Fibroblast of lung (primary cell): Measurements from ENCODE around the gene ZDHHC14. TPM values are rescaled to one million over a fixed set of nuclear protein-coding genes. Genes with fewer than 3 reads are reported as not detected.

ENCODE experiments used
- DNase-seq, 2 donors: peaks; one replicate each; pipeline versions ENCODE4 v3.0.0 to v3.0.0-alpha.2; 2010; ENCODE audit warnings: low read depth in 2 of 2
- H2AFZ ChIP-seq: 2 replicates; pipeline ENCODE4 v1.5.1; 2012; ENCODE audit warnings: low read length, control low read depth, inconsistent platforms
- H3K27ac ChIP-seq: 2 replicates; pipeline ENCODE4 v1.5.1; 2011; ENCODE audit warnings: low read length, control low read depth; ENCODE audit not compliant: insufficient read depth
- H3K27me3 ChIP-seq: 2 replicates; pipeline ENCODE4 v1.5.1; 2011; ENCODE audit warnings: mild to moderate bottlenecking, low read length; ENCODE audit not compliant: control insufficient read depth, insufficient read depth
- H3K36me3 ChIP-seq: 2 replicates; pipeline ENCODE4 v1.5.1; 2011; ENCODE audit warnings: low read length; ENCODE audit not compliant: control insufficient read depth, insufficient read depth
- H3K4me1 ChIP-seq: 2 replicates; pipeline ENCODE4 v1.5.1; 2011; ENCODE audit warnings: low read length; ENCODE audit not compliant: control insufficient read depth, insufficient read depth; ENCODE audit errors: extremely low read depth
- H3K4me2 ChIP-seq: 2 replicates; pipeline ENCODE4 v1.5.1; 2011; ENCODE audit warnings: low read length, control low read depth; ENCODE audit not compliant: insufficient read depth; ENCODE audit errors: extremely low read depth
- H3K4me3 ChIP-seq, 4 experiments: fragments of 200-600 bp in 1 of 4; sonication (generic) in 1 of 4; replicated peaks in 1 of 4; 2 replicates each; pipeline ENCODE4 v1.5.1; 2011 to 2016; ENCODE audit warnings: low read length in 4 of 4, low read depth in 3 of 4, mild to moderate bottlenecking in 3 of 4, control low read depth in 2 of 4, inconsistent platforms in 1 of 4, mixed read lengths in 1 of 4; ENCODE audit not compliant: insufficient read depth in 1 of 4; ENCODE audit errors: control extremely low read depth in 1 of 4
- H3K79me2 ChIP-seq: 2 replicates; pipeline ENCODE4 v1.5.1; 2012; ENCODE audit warnings: mild to moderate bottlenecking, low read length, inconsistent platforms; ENCODE audit not compliant: control insufficient read depth, insufficient read depth
- H3K9ac ChIP-seq: 2 replicates; pipeline ENCODE4 v1.5.1; 2011; ENCODE audit warnings: mild to moderate bottlenecking, low read length, control low read depth; ENCODE audit not compliant: insufficient read depth
- H3K9me3 ChIP-seq: 2 replicates; pipeline ENCODE4 v1.5.1; 2012; ENCODE audit warnings: low read depth, low read length; ENCODE audit not compliant: control insufficient read depth, insufficient read depth
- H4K20me1 ChIP-seq: 2 replicates; pipeline ENCODE4 v1.5.1; 2011; ENCODE audit warnings: low read length; ENCODE audit not compliant: control insufficient read depth, insufficient read depth; ENCODE audit errors: extremely low read depth
- EZH2 ChIP-seq: IDR thresholded peaks from 2 replicates; pipeline ENCODE4 v1.5.1; 2012; ENCODE audit warnings: low read length, control low read depth, mild to moderate bottlenecking; ENCODE audit errors: missing control alignments
- polyA plus RNA-seq, 2 donors: library from polyadenylated mRNA; depleted of rRNA in 1 of 2; stranded (reverse) in 1 of 2; unstranded in 1 of 2; fragments of >200 nt; gene quantifications; 2 replicates each; pipeline ENCODE4 v1.2.1, GENCODE V29; 2011 to 2012; ENCODE audit warnings: missing spikeins in 1 of 2
- total RNA-seq: library from RNA; depleted of rRNA; stranded (reverse); fragments of >200 nt; gene quantifications from 2 replicates; pipeline ENCODE4 v1.2.1, GENCODE V29; 2014
- TF ChIP-seq, protein P1 (sequence below), 2 donors: IDR thresholded peaks in 1 of 2; conservative IDR thresholded peaks in 1 of 2; 1 replicate in 1 of 2; 2 replicates in 1 of 2; pipeline ENCODE4 v1.5.1; 2011 to 2012; ENCODE audit warnings: low read length in 2 of 2, control low read depth in 1 of 2, inconsistent platforms in 1 of 2, low read depth in 1 of 2, mild to moderate bottlenecking in 1 of 2

Gene ZDHHC14
- total and polyA plus RNA-seq, 2 donors (not counting 1 experiment from before 2014, with no cell fraction given), result 1.7 to 3.5 TPM

DNA sequence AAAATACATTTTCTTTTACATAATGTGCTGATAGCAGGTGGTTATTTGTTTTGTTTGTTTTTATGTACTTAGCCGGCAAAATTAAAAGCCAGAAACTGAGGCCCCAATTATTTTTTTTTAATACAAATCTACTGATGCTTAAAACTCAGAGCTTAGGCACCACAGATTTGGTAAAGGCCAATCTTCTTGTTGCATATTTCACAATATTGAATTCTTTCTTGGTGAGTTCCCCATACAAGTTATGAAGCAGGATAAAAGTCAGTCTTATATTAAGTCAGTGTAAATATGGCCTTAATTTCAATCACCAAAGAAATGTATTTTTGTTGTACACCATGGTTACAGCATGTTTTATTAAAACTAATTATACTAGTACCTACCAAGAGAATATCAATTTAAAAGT lies 16.3 kb upstream of the ZDHHC14 start:
- Histone ChIP-seq H3K4me1 (no peaks in the 10 kb centered on the region), H2AFZ (no peak overlapping the region), H3K4me3 (no peak overlapping the region), H3K9me3 (no peaks in the 10 kb centered on the region), H3K36me3 (no peaks in the 10 kb centered on the region), H3K27ac (no peak overlapping the region), H4K20me1 (no peaks in the 10 kb centered on the region), H3K27me3 (no peaks in the 10 kb centered on the region), H3K4me2 (no peak overlapping the region), H3K79me2 (no peaks in the 10 kb centered on the region), H3K9ac (no peak overlapping the region)
- DNase-seq, result peak in 1 of 2 donors; percentile 6
- no peak for TF ChIP-seq EZH2
- TF ChIP-seq, protein P1, sequence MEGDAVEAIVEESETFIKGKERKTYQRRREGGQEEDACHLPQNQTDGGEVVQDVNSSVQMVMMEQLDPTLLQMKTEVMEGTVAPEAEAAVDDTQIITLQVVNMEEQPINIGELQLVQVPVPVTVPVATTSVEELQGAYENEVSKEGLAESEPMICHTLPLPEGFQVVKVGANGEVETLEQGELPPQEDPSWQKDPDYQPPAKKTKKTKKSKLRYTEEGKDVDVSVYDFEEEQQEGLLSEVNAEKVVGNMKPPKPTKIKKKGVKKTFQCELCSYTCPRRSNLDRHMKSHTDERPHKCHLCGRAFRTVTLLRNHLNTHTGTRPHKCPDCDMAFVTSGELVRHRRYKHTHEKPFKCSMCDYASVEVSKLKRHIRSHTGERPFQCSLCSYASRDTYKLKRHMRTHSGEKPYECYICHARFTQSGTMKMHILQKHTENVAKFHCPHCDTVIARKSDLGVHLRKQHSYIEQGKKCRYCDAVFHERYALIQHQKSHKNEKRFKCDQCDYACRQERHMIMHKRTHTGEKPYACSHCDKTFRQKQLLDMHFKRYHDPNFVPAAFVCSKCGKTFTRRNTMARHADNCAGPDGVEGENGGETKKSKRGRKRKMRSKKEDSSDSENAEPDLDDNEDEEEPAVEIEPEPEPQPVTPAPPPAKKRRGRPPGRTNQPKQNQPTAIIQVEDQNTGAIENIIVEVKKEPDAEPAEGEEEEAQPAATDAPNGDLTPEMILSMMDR (conservative IDR thresholded peaks at IDR 0.05 in 1 of 2, IDR thresholded peaks at IDR 0.05 in 1 of 2; ENCODE audit: low read depth in 1 of 2, low read length in 2 of 2), result no peak

DNA sequence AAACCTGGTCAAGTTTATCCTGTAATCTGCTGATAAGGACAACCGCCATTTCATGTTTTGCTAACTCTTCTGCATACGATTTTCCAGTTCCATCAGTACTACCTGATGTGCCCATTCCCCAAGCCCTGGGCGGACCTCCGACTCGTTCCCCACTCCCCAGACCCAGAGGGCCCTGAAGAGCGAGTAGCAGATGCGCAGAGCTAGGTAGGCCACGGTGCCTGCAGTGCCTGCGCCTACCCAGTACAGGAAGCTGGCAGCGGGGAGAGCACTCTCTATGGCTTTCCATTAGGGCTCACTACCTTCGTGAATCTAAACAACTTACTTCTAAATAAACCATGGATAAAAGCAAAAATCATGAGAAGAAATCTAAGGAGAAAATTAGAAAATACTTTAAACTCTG lies 14.3 kb upstream of the ZDHHC14 start:
- H3K9ac ChIP-seq, result no peak overlapping the region
- H3K4me1 ChIP-seq, result no peaks in the 10 kb centered on the region
- no peaks in the 10 kb centered on the region for H3K79me2 ChIP-seq
- no peak overlapping the region for H3K4me3 ChIP-seq
- no peak for DNase-seq
- no peaks in the 10 kb centered on the region for H3K9me3 ChIP-seq
- no peak overlapping the region for H3K4me2 ChIP-seq
- TF ChIP-seq, protein P1 (conservative IDR thresholded peaks at IDR 0.05 in 1 of 2, IDR thresholded peaks at IDR 0.05 in 1 of 2; ENCODE audit: low read depth in 1 of 2, low read length in 2 of 2), result no peak
- TF ChIP-seq EZH2, result no peak
- no peaks in the 10 kb centered on the region for H3K36me3 ChIP-seq
- H2AFZ ChIP-seq, result no peak overlapping the region
- H3K27ac ChIP-seq, result no peak overlapping the region
- H4K20me1 ChIP-seq, result no peaks in the 10 kb centered on the region
- no peaks in the 10 kb centered on the region for H3K27me3 ChIP-seq

DNA sequence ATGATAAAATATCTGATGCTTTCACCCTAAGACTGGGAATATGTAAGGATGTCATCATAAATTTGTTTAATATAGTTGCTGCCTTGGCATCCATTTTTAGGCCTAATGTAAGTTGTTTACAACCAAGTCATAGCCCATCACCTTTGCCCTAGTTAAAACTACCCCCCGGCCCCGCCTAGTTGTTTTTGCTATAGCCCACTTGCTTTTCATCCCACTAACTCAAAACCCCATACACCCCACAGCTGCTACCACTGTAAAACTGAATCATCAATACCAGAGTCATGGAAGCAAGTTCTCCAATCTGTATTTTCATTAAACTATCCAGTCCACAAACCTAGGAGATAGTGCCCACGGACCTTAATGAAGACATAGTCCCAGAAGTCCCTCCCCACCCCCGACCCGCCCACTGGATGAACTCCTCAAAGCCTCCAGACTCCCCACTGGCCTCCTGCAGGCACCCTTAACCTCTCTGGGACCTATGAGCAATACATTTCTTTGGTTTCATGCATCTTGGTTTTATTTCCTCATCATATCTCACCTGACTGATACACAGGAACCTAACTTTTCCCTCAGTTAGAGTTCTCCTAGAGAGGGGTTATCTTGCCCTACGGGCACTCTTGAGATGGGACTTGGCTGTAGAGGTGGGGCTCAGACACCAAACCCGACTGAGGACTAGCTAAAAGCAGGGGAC lies 12.5 kb upstream of the ZDHHC14 start:
- Histone ChIP-seq H3K4me2 (no peak overlapping the region), H3K4me1 (no peaks in the 10 kb centered on the region), H3K36me3 (no peaks in the 10 kb centered on the region), H3K4me3 (no peak overlapping the region), H3K27ac (no peak overlapping the region), H3K9me3 (no peaks in the 10 kb centered on the region), H4K20me1 (no peaks in the 10 kb centered on the region), H2AFZ (no peak overlapping the region), H3K9ac (no peak overlapping the region), H3K27me3 (no peaks in the 10 kb centered on the region), H3K79me2 (no peaks in the 10 kb centered on the region)
- DNase-seq, result no peak
- TF ChIP-seq, protein P1 (conservative IDR thresholded peaks at IDR 0.05 in 1 of 2, IDR thresholded peaks at IDR 0.05 in 1 of 2; ENCODE audit: low read depth in 1 of 2, low read length in 2 of 2), result no peak
- TF ChIP-seq EZH2, result no peak
